GM12801 (cell line): ENCODE measurements around the gene LDLRAD2.

Experiments
- TF ChIP-seq, protein P1 (sequence below): IDR thresholded peaks from one replicate; pipeline ENCODE4 v1.5.1; 2011; ENCODE audit warnings: control low read depth; ENCODE audit not compliant: insufficient read length; ENCODE audit errors: extremely low read depth

Gene LDLRAD2

DNA sequence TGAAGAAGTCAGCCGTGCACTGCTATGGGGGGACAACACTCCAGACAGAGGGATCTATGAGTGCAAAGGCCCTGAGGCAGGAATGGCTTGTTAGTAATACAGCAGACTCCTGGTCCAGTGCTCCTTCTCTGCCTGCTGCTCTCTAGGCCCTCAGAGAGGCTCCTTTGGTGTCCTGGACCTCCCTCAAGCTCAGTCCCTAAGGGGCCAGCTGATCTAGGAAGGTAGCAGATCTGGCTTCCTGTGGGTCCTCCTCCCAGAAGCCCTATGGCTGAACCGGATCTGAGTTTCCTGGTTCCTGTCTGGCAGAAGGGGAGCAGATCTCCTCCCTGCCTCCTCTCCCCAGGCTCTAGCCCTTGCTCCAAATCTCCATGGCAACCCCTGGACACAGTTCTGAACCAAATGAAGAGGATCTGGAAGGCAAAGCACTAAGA, at the start of gene LDLRAD2:
LDLRAD2 (plus strand) TSS at position 391 of the 431 bp plus-strand sequence. CDS start 187 bp downstream, outside the sequence.
- TF ChIP-seq, protein P1, sequence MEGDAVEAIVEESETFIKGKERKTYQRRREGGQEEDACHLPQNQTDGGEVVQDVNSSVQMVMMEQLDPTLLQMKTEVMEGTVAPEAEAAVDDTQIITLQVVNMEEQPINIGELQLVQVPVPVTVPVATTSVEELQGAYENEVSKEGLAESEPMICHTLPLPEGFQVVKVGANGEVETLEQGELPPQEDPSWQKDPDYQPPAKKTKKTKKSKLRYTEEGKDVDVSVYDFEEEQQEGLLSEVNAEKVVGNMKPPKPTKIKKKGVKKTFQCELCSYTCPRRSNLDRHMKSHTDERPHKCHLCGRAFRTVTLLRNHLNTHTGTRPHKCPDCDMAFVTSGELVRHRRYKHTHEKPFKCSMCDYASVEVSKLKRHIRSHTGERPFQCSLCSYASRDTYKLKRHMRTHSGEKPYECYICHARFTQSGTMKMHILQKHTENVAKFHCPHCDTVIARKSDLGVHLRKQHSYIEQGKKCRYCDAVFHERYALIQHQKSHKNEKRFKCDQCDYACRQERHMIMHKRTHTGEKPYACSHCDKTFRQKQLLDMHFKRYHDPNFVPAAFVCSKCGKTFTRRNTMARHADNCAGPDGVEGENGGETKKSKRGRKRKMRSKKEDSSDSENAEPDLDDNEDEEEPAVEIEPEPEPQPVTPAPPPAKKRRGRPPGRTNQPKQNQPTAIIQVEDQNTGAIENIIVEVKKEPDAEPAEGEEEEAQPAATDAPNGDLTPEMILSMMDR, result no peak

DNA sequence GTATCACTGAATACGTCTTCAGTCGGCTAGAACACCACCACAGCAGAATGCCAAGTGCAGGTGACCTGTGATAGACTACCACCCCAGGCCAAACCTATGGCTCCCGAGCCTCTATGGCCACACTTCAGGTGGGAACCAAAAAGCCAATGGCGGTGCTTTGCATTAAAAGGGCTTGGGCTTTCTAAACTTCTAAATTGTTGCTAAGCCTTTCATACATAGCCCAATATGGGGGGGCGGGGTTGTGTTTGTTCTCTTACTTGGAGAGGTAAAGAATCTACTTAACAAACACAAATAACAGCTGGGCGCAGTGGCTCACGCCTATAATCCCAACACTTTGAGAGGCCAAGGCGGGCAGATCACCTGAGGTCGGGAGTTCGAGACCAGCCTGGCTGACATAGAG, 48.8 kb upstream of the LDLRAD2 start:
- TF ChIP-seq, protein P1, result no peak

DNA sequence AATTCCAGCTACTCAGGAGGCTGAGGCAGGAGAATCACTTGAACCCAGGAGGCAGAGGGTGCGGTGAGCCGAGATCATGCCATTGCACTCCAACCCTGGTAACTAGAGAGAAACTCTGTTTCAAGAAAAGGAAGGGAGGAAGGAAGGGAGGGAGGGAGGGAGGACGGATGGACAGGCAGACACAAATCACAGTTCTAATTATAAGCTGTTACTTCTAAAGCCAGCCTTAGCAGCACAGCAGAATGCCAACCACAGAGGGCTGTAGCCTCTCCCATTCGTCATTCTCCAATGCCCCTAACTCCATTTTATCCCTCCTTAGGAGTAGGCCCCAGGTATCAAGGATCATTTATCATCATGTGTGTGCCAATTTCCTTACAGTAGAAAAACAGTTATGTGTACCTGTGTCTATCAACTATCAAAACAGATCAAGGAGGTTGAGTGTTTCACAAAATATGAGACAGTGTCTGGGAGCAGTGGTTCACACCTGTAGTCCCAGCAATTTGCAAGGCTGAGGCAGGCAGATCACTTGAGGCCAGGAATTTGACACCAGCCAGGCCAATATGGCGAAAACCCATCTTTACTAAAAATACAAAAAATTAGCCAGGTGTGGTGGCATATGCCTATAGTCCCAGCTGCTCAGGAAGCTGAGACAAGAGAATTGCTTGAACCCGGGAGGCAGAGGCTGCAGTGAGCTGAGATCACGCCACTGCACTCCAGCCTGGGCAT, 48.2 kb upstream of the LDLRAD2 start:
- TF ChIP-seq, protein P1, result no peak

DNA sequence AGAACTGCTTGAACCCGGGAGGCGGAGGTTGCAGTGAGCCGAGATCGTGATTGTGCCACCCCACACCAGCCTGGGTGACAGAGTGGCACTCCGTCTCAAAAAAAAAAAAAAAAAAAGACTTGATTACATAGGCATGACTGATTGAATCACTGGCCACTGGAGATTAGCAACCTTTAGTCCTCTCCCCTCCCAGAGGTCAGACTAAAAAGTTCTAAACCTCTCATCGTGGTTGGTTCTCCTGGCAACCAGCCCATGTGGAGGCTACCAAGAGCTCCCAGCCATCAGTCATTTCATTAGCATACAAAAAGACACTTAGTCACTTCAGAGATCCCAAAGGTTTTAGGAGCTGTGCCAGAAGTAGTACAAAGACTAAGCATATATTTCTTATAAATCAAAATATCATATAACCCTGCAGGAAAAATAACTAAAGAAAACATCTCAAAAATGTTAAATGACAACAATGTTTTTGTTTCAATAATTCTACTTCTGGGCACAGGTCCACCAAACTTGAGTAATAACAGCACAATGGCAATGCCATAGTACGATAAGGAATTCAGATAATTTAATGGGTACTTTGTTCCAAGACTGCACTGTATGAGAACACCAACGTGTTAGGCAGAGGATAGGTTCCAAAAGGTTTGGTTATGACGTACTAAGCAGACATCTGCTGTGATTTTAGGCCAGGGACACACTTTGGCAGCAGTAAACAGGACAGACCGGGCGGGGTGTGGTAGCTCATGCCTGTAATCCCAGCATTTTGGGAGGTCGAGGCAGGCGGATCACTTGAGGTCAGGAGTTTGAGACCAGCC, 47.2 kb upstream of the LDLRAD2 start:
- TF ChIP-seq, protein P1, result no peak

- TF ChIP-seq, protein P1, result no peak
Observed at GRCh38 chr1:21766210-21766609, 45.9 kb upstream of the LDLRAD2 start.

DNA sequence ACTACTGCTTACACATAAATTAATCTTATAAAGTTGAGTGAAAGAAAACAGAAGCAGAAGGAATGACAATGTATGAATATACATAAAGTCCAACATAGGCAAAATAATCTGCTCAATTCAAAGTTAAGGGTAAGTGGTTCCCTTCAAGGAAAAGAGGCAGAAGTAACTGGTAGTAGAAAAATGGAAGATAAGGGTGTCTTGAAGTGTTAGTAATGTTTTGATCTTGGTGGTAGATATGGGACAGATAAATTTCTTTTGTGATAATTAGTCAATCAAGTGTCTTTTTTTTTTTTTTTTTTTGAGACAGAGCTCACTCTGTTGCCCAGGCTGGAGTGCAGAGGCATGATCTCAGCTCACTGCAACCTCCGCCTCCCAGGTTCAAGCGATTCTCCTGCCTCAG, 41.9 kb upstream of the LDLRAD2 start:
- TF ChIP-seq, protein P1, result no peak

DNA sequence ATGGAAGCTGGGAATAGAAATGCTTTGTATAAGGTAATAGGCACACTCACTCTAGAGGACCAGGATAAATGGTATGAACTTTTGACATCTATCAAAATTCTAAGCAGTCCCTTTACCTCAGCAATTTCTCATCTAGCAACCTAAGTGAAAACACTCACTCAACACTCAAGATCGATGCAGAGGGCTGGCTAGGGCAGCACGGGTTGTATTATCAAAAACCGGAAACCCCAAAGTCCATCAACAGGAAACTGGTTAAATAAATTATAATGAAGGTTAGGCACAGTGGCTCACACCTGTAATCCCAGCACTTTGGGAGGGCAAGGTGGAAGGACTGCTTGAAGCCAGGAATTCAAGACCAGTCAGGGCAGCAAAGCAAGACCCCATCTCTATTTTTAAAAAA, 38.5 kb upstream of the LDLRAD2 start:
- TF ChIP-seq, protein P1, result no peak
